Measurements from ENCODE around the gene AUTS2.

- TF ChIP-seq CTCF (IDR thresholded peaks at IDR 0.05) (no peak), POLR2A (IDR thresholded peaks at IDR 0.05) (no peak)
These were observed 955.1 kb downstream of the AUTS2 start for GRCh38 chr7:70553364-70553763.
